ENCODE measurements around the gene NLRP13.

DNA sequence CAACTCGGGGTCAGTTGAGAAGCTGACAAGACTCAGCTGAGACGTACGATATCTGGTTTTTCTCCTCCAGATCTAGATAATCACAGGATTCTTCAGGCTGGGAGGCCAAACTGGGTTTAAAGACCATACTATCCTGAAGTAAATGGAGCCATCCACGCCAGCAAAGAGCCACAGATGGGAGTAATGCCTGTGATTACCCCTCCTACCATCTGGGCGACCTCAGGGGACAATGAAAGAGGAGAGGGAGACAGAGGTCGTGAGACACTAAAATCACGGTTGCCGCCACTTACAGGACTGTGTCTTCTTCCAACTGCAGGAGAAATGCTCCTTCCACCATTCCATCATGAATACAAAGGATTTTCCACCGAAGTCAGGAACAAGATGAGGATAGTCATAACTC, 3.1 kb upstream of the NLRP13 start:
- TF ChIP-seq POLR2A (IDR thresholded peaks at IDR 0.05; ENCODE audit: low read length): no peak
- TF ChIP-seq GATA1 (IDR thresholded peaks at IDR 0.05; ENCODE audit: low read depth, low read length): no peak
